A172 (cell line): ENCODE data around the gene YPEL2. TPM values are rescaled to one million over a fixed set of nuclear protein-coding genes. Genes with fewer than 3 reads are reported as not detected.
A peak's percentile ranks its signal among the peaks of the same experiment; 100 is the strongest.
"Not testable (repeated sequence)": the region's sequence is repeated elsewhere in the genome, so short reads cannot be mapped to it uniquely, and the experiment has no call there.

Experiments
- DNase-seq: peaks from one replicate; pipeline ENCODE4 v3.0.0-alpha.2; 2015; ENCODE audit warnings: low spot score
- total RNA-seq: library from RNA; depleted of rRNA; stranded (reverse); fragments of >200 nt; shearing (Covaris generic); gene quantifications from 2 replicates; pipeline ENCODE4 v1.2.3, GENCODE V29; 2014

The YPEL2 gene
- total RNA-seq, 1 experiment from 2014 or later, result 0.38 TPM

- DNase-seq, result peak; percentile 10
Observed at GRCh38 chr17:59406808-59407381, 75.4 kb downstream of the YPEL2 start.

- no peak for DNase-seq
Observed at GRCh38 chr17:59409336-59410048, 78.0 kb downstream of the YPEL2 start.

- DNase-seq, result no peak
Observed at GRCh38 chr17:59410049-59410437, 78.6 kb downstream of the YPEL2 start.

GRCh38 chr17:59412431-59412830, 81.0 kb downstream of the YPEL2 start:
- DNase-seq, result not testable (repeated sequence)

GRCh38 chr17:59413014-59413766, 81.7 kb downstream of the YPEL2 start:
- no peak for DNase-seq

- DNase-seq, result no peak
Observed at GRCh38 chr17:59415397-59415796, 83.9 kb downstream of the YPEL2 start.

GRCh38 chr17:59416184-59416583, 84.7 kb downstream of the YPEL2 start:
- no peak for DNase-seq

- DNase-seq, result no peak
Observed at GRCh38 chr17:59417452-59417851, 86.0 kb downstream of the YPEL2 start.

GRCh38 chr17:59418732-59419166, 87.3 kb downstream of the YPEL2 start:
- no peak for DNase-seq

- DNase-seq, result no peak
Observed at GRCh38 chr17:59420901-59421300, 89.4 kb downstream of the YPEL2 start.

GRCh38 chr17:59421722-59422121, 90.3 kb downstream of the YPEL2 start:
- no peak for DNase-seq

- peak; percentile 64 for DNase-seq
Observed at GRCh38 chr17:59423137-59423724, 91.8 kb downstream of the YPEL2 start.

- DNase-seq, result no peak
Observed at GRCh38 chr17:59423903-59424302, 92.4 kb downstream of the YPEL2 start.

- DNase-seq, result no peak
Observed at GRCh38 chr17:59424331-59424730, 92.9 kb downstream of the YPEL2 start.

GRCh38 chr17:59425085-59425931, 93.9 kb downstream of the YPEL2 start:
- no peak for DNase-seq

- no peak for DNase-seq
Observed at GRCh38 chr17:59426031-59426430, 94.6 kb downstream of the YPEL2 start.

- peak; percentile 68 for DNase-seq
Observed at GRCh38 chr17:59427425-59427921, 96.0 kb downstream of the YPEL2 start.

GRCh38 chr17:59427996-59428395, 96.5 kb downstream of the YPEL2 start:
- DNase-seq, result no peak

GRCh38 chr17:59428916-59429485, 97.5 kb downstream of the YPEL2 start:
- DNase-seq, result no peak

- DNase-seq, result no peak
Observed at GRCh38 chr17:59431601-59432000, 100.1 kb downstream of the YPEL2 start.

- DNase-seq, result no peak
Observed at GRCh38 chr17:59432657-59433056, 101.2 kb downstream of the YPEL2 start.
